ENCODE results near the gene NR1I2.

GRCh38 chr3:119733812-119734211 is 48.1 kb upstream of the NR1I2 start:
- TF ChIP-seq CTCF (IDR thresholded peaks at IDR 0.05) (no peak), POLR2A (IDR thresholded peaks at IDR 0.05) (no peak)

All from uterus (tissue), 2 donors.